OCI-LY1 (cell line): ENCODE measurements around the gene BANF2.

ENCODE experiments used
- H2AFZ ChIP-seq: fragments of 200-600 bp; sonication (generic), shearing (Covaris generic); 2 replicates; pipeline ENCODE4 v1.6.0; 2014; ENCODE audit warnings: antibody characterized with exemption, mild to moderate bottlenecking, low read length
- H3F3A ChIP-seq: fragments of 200-600 bp; sonication (generic), shearing (Covaris generic); 2 replicates; pipeline ENCODE4 v1.6.0; 2014; ENCODE audit warnings: mild to moderate bottlenecking, antibody characterized with exemption, low read length, moderate library complexity; ENCODE audit not compliant: insufficient read depth
- H3K27ac ChIP-seq: fragments of 200-600 bp; sonication (generic); 2 replicates; pipeline ENCODE4 v1.5.1; 2014; ENCODE audit warnings: low read length, mixed run types, mild to moderate bottlenecking, low read depth; ENCODE audit not compliant: poor library complexity, severe bottlenecking
- H3K27me3 ChIP-seq: fragments of 200-600 bp; sonication (generic); 2 replicates; pipeline ENCODE4 v1.6.0; 2014; ENCODE audit warnings: antibody characterized with exemption, mild to moderate bottlenecking, low read length, moderate library complexity; ENCODE audit not compliant: insufficient read depth
- H3K36me3 ChIP-seq: fragments of 200-600 bp; sonication (generic); 2 replicates; pipeline ENCODE4 v1.6.1; 2014; ENCODE audit warnings: mild to moderate bottlenecking, antibody characterized with exemption, low read length, moderate library complexity, mixed read lengths; ENCODE audit not compliant: insufficient read depth
- H3K4me1 ChIP-seq: fragments of 200-600 bp; sonication (generic); 2 replicates; pipeline ENCODE4 v1.5.1; 2014; ENCODE audit warnings: mild to moderate bottlenecking, low read length, moderate library complexity; ENCODE audit not compliant: insufficient read depth, severe bottlenecking
- H3K4me2 ChIP-seq: fragments of 200-600 bp; sonication (generic), shearing (Covaris generic); 2 replicates; pipeline ENCODE4 v1.6.1; 2014; ENCODE audit warnings: low read length
- H3K4me3 ChIP-seq: fragments of 200-600 bp; sonication (generic); 2 replicates; pipeline ENCODE4 v1.5.1; 2014; ENCODE audit warnings: low read length, low read depth, mild to moderate bottlenecking, mixed read lengths; ENCODE audit not compliant: poor library complexity, severe bottlenecking
- H3K79me2 ChIP-seq: fragments of 200-600 bp; shearing (Covaris generic); 2 replicates; pipeline ENCODE4 v1.6.1; 2016; ENCODE audit warnings: mixed run types, low read length, mixed read lengths; ENCODE audit not compliant: insufficient read depth
- H3K9ac ChIP-seq: fragments of 200-600 bp; sonication (generic), shearing (Covaris generic); 2 replicates; pipeline ENCODE4 v1.6.1; 2014; ENCODE audit warnings: mild to moderate bottlenecking, low read length, mixed read lengths
- H3K9me2 ChIP-seq: fragments of 200-600 bp; sonication (generic), shearing (Covaris generic); 2 replicates; pipeline ENCODE4 v1.6.1; 2014; ENCODE audit warnings: low read depth, mild to moderate bottlenecking, low read length, mixed read lengths
- H3K9me3 ChIP-seq: fragments of 200-600 bp; shearing (Covaris generic); 2 replicates; pipeline ENCODE4 v1.6.1; 2014; ENCODE audit warnings: low read length, mixed read lengths
- H4K20me1 ChIP-seq: fragments of 200-600 bp; sonication (generic), shearing (Covaris generic); 2 replicates; pipeline ENCODE4 v1.6.0; 2016; ENCODE audit warnings: mild to moderate bottlenecking, low read length; ENCODE audit not compliant: insufficient read depth
- CTCF ChIP-seq: fragments of 200-600 bp; sonication (generic), shearing (Covaris generic); IDR thresholded peaks from 2 replicates; pipeline ENCODE4 v1.5.1; 2017; ENCODE audit warnings: mild to moderate bottlenecking, antibody characterized with exemption, low read length, moderate library complexity, mixed read lengths
- EZH2 ChIP-seq: fragments of 200-600 bp; sonication (generic), shearing (Covaris generic); IDR thresholded peaks from 2 replicates; pipeline ENCODE4 v1.8.0; 2017; ENCODE audit warnings: borderline replicate concordance, mixed run types, mild to moderate bottlenecking, antibody characterized with exemption, low read length, moderate library complexity, mixed read lengths

BANF2 gene

DNA sequence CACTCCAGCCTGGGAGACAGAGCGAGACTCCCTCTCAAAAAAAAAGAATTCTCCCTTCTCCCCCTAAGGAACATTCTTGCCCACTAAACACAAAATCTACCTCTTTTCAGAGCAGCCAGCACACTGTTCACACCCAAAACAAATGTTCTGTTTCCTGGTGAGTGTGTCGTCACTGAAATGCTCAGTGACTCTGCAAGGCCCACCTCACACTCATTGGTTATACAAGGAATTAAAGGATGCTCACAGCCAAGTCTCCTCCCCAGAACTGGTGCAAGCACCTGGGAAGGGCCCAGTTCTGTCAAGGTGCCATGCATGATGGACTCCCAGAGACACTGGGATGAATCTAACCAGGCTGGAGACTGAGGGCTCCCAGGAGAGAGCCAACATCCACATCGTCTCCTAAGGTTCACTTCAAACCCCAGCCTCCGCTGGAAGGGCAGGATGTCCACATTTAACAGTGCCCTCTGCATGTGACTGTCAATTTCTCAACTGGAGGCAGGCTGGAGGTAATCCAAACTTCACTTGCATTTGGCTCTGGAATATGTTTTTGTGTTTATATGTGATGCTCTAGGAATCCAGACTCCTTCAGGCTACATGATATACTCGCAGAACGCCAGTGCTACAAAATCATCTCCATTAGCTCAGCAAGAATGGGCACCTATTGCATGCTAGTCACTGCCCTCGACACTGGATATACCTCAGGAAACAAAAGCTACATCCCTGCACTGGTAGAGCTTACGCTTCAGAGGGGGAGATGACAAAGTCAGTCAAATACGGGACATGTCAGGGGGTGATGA is 24.8 kb upstream of the BANF2 start:
- Histone ChIP-seq H3K4me3 (no peak overlapping the region), H4K20me1 (no peaks in the 10 kb centered on the region), H3K9me3 (no peaks in the 10 kb centered on the region), H3K27ac (no peak overlapping the region), H3K4me2 (no peak overlapping the region), H3K4me1 (peaks cover 8% of the 10 kb centered on the region), H3K79me2 (no peaks in the 10 kb centered on the region), H2AFZ (no peak overlapping the region), H3K36me3 (peaks cover 23% of the 10 kb centered on the region; the same call in 1 of the 2 replicates), H3K27me3 (no peaks in the 10 kb centered on the region), H3K9ac (no peak overlapping the region), H3F3A (no peaks in the 10 kb centered on the region), H3K9me2 (no peaks in the 10 kb centered on the region)
- no peak for TF ChIP-seq CTCF
- no peak for TF ChIP-seq EZH2

DNA sequence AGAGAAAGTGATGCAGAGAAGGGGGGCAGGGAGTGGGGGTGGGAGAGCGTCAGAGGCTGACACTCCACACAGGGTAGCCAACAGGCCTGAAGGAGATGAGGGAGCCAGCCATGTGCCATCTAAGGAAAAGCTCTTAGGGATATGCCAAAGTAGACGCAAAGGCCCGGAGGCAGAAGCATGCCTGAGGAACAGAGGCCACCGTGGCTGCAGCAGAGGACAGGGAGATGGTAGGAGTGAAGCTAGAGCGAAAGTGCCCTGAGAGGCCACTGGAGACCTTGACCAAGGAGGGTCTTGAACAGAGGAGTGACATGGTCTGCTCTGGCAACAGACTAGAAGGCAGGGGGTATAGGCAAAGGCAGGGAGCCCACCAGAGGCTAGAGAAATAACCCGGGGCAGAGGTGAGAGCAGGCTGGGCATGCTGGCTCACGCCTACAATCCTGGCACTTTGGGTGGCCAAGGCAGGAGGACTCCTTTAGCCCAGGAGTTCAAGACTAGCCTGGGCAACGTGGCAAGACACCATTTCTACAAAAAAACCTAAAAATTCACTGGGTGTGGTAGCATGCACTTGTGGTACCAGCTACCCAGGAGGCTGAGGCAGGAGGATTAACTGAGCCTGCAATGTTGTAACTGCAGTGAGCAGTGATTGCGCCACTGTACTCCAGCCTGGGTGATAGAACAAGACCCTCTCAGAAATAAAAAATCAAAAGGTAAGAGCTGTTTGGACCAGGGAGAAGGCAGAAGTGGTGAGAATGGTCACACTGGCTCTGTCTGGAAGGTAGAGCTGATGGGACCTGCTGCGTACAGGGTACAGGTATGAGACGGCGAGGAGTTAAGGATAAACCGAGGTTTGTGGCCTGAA is 24.0 kb upstream of the BANF2 start:
- H3K27me3 ChIP-seq: no peaks in the 10 kb centered on the region
- H3K4me1 ChIP-seq: peaks cover 16% of the 10 kb centered on the region
- no peaks in the 10 kb centered on the region for H3K79me2 ChIP-seq
- no peaks in the 10 kb centered on the region for H4K20me1 ChIP-seq
- no peak overlapping the region for H2AFZ ChIP-seq
- H3K9me2 ChIP-seq: no peaks in the 10 kb centered on the region
- H3K9ac ChIP-seq: no peak overlapping the region
- H3F3A ChIP-seq: no peaks in the 10 kb centered on the region
- H3K9me3 ChIP-seq: no peaks in the 10 kb centered on the region
- no peak overlapping the region for H3K27ac ChIP-seq
- H3K36me3 ChIP-seq: peaks cover 22% of the 10 kb centered on the region; the same call in 1 of the 2 replicates
- no peak overlapping the region for H3K4me3 ChIP-seq
- H3K4me2 ChIP-seq: no peak overlapping the region
- TF ChIP-seq EZH2: no peak
- no peak for TF ChIP-seq CTCF

GRCh38 chr20:17676378-17676759 is 23.4 kb upstream of the BANF2 start:
- H4K20me1 ChIP-seq: no peaks in the 10 kb centered on the region
- H3F3A ChIP-seq: no peaks in the 10 kb centered on the region
- no peak overlapping the region for H3K4me3 ChIP-seq
- H3K79me2 ChIP-seq: no peaks in the 10 kb centered on the region
- H3K9ac ChIP-seq: no peak overlapping the region
- H2AFZ ChIP-seq: no peak overlapping the region
- no peaks in the 10 kb centered on the region for H3K9me3 ChIP-seq
- TF ChIP-seq EZH2 (no peak), CTCF (no peak)
- H3K4me1 ChIP-seq: peaks cover 13% of the 10 kb centered on the region
- H3K27me3 ChIP-seq: no peaks in the 10 kb centered on the region
- H3K36me3 ChIP-seq: peaks cover 22% of the 10 kb centered on the region; the same call in 1 of the 2 replicates
- H3K9me2 ChIP-seq: no peaks in the 10 kb centered on the region
- no peak overlapping the region for H3K27ac ChIP-seq
- no peak overlapping the region for H3K4me2 ChIP-seq
